WTC11 (cell line): ENCODE data around the gene SAP130. TPM values are rescaled to one million over a fixed set of nuclear protein-coding genes. Genes with fewer than 3 reads are reported as not detected.

Experiments
- ATAC-seq: fragments of 200-7000 bp; cut with Tn5 transposase; 2 replicates; pipeline ENCODE4 v1.10.0; 2021; ENCODE audit warnings: mild to moderate bottlenecking, moderate library complexity
- CTCF ChIA-PET: fragments of 300-600 bp; sonication (Branson Sonifier 250); formaldehyde crosslinking; loops from one replicate; lab custom pipeline; 2021; ENCODE audit warnings: antibody characterized with exemption; lab: Charles Lee
- POLR2A ChIA-PET: fragments of 350-600 bp; sonication (Branson Sonifier 250); formaldehyde crosslinking; loops from one replicate; lab custom pipeline; 2021; ENCODE audit warnings: antibody characterized with exemption; lab: Charles Lee
- DNase-seq: peaks from one replicate; pipeline ENCODE4 v3.0.0; 2021; ENCODE audit warnings: low spot score
- H3K27ac Mint-ChIP-seq: 2 replicates; pipeline ENCODE4 v1.8.0; 2021; ENCODE audit warnings: mixed read lengths
- H3K27me3 Mint-ChIP-seq: 2 replicates; pipeline ENCODE4 v1.8.0; 2021; ENCODE audit warnings: low read depth, mild to moderate bottlenecking, moderate library complexity, mixed read lengths
- H3K36me3 Mint-ChIP-seq: 2 replicates; pipeline ENCODE4 v1.8.0; 2021; ENCODE audit warnings: mixed read lengths
- H3K4me1 Mint-ChIP-seq: 2 replicates; pipeline ENCODE4 v1.8.0; 2022; ENCODE audit warnings: mixed read lengths
- H3K4me3 Mint-ChIP-seq: 2 replicates; pipeline ENCODE4 v1.8.0; 2021; ENCODE audit warnings: mild to moderate bottlenecking, moderate library complexity, mixed read lengths
- H3K9me3 Mint-ChIP-seq: 2 replicates; pipeline ENCODE4 v1.8.0; 2021; ENCODE audit warnings: mixed read lengths
- CBFB ChIP-seq: sonication (generic); formaldehyde crosslinking; IDR thresholded peaks from 2 replicates; pipeline ENCODE4 v1.8.1; 2022; ENCODE audit warnings: mild to moderate bottlenecking, low read depth, missing genetic modification reagents
- CREB1 ChIP-seq: sonication (generic); formaldehyde crosslinking; IDR thresholded peaks from 2 replicates; pipeline ENCODE4 v1.8.0; 2023; ENCODE audit warnings: mild to moderate bottlenecking, missing genetic modification reagents
- FOXK1 ChIP-seq: sonication (generic); formaldehyde crosslinking; IDR thresholded peaks from 2 replicates; pipeline ENCODE4 v1.8.0; 2022; ENCODE audit warnings: mild to moderate bottlenecking, moderate library complexity, missing genetic modification reagents
- GTF2I ChIP-seq: fragments of 250-450 bp; sonication (Bioruptor Pico); conservative IDR thresholded peaks from 2 replicates; pipeline ENCODE4 v1.4.0; 2021; ENCODE audit warnings: mild to moderate bottlenecking
- HMGA2 ChIP-seq: fragments of 250-450 bp; sonication (Bioruptor Pico); IDR thresholded peaks from 2 replicates; pipeline ENCODE4 v1.4.0; 2021; ENCODE audit warnings: mild to moderate bottlenecking, moderate library complexity
- KAT7 ChIP-seq: sonication (generic); formaldehyde crosslinking; IDR thresholded peaks from 2 replicates; pipeline ENCODE4 v1.8.1; 2023; ENCODE audit warnings: missing genetic modification reagents, mild to moderate bottlenecking, borderline replicate concordance
- NFYB ChIP-seq: sonication (generic); formaldehyde crosslinking; conservative IDR thresholded peaks from 2 replicates; pipeline ENCODE4 v1.8.0; 2022; ENCODE audit warnings: low read depth, missing genetic modification reagents
- SMAD3 ChIP-seq: sonication (generic); formaldehyde crosslinking; IDR thresholded peaks from 2 replicates; pipeline ENCODE4 v1.8.0; 2022; ENCODE audit warnings: missing genetic modification reagents, mild to moderate bottlenecking, borderline replicate concordance
- TCF7 ChIP-seq: sonication (generic); formaldehyde crosslinking; IDR thresholded peaks from 2 replicates; pipeline ENCODE4 v1.8.0; 2022; ENCODE audit warnings: mild to moderate bottlenecking, low read depth, missing genetic modification reagents, moderate library complexity
- TEAD1 ChIP-seq: sonication (generic); formaldehyde crosslinking; IDR thresholded peaks from 2 replicates; pipeline ENCODE4 v1.8.0; 2022; ENCODE audit warnings: mild to moderate bottlenecking, missing genetic modification reagents
- TP53 ChIP-seq: sonication (generic); formaldehyde crosslinking; IDR thresholded peaks from 2 replicates; pipeline ENCODE4 v1.8.1; 2023; ENCODE audit warnings: mild to moderate bottlenecking, missing genetic modification reagents
- total RNA-seq: library from RNA; stranded (reverse); gene quantifications from 3 replicates; pipeline ENCODE4 v1.2.3, GENCODE V29; 2021
- TF ChIP-seq, protein P1 (sequence below): fragments of 250-450 bp; sonication (Bioruptor Pico); IDR thresholded peaks from 2 replicates; pipeline ENCODE4 v1.8.0; 2021; ENCODE audit warnings: mild to moderate bottlenecking
- TF ChIP-seq, protein P2 (sequence below): sonication (generic); formaldehyde crosslinking; IDR thresholded peaks from 2 replicates; pipeline ENCODE4 v1.8.0; 2022; ENCODE audit warnings: missing genetic modification reagents
- TF ChIP-seq, protein P3 (sequence below): sonication (generic); formaldehyde crosslinking; IDR thresholded peaks from 2 replicates; pipeline ENCODE4 v1.8.0; 2022; ENCODE audit warnings: mild to moderate bottlenecking, missing genetic modification reagents
- TF ChIP-seq, protein P4 (sequence below): sonication (generic); formaldehyde crosslinking; IDR thresholded peaks from 2 replicates; pipeline ENCODE4 v1.8.1; 2023; ENCODE audit warnings: mild to moderate bottlenecking, missing genetic modification reagents, borderline replicate concordance
- TF ChIP-seq, protein P5 (sequence below): sonication (generic); formaldehyde crosslinking; IDR thresholded peaks from 2 replicates; pipeline ENCODE4 v1.8.1; 2023; ENCODE audit warnings: mild to moderate bottlenecking, missing genetic modification reagents
- TF ChIP-seq, protein P6 (sequence below): sonication (generic); formaldehyde crosslinking; IDR thresholded peaks from 2 replicates; pipeline ENCODE4 v1.8.1; 2023; ENCODE audit warnings: mild to moderate bottlenecking, missing genetic modification reagents, moderate library complexity
- TF ChIP-seq, protein P7 (sequence below): sonication (generic); formaldehyde crosslinking; IDR thresholded peaks from 2 replicates; pipeline ENCODE4 v1.8.0; 2023; ENCODE audit warnings: missing genetic modification reagents
- TF ChIP-seq, protein P8 (sequence below): sonication (generic); formaldehyde crosslinking; IDR thresholded peaks from 2 replicates; pipeline ENCODE4 v1.8.1; 2022; ENCODE audit warnings: low read depth, mild to moderate bottlenecking, moderate library complexity, missing genetic modification reagents, borderline replicate concordance

SAP130 gene
- total RNA-seq, 1 experiment from 2014 or later = 45.6 TPM

DNA sequence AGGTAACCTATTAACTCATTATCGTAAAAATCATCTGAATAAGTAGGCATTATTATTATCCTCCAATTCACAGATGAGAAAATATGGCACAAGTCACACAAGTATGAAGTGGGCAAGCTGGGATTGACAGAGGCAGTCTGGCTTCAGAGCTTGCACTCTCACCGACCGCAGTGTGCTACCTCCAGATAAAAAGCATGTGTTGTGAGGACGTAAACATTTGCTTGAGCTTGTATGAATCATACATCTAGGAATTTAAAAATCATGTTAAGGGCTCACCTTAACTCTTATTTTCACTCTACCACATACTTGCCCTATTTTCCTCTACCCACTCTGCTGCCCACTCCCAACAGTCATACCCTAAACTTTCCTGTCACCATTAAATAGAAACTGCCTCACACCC, 76.8 kb downstream of the SAP130 start:
- DNase-seq (no peak), ATAC-seq (no peak)
- H3K27me3 Mint-ChIP-seq = no peaks in the 10 kb centered on the region
- H3K27ac Mint-ChIP-seq = no peak overlapping the region
- peaks cover 46% of the 10 kb centered on the region for H3K36me3 Mint-ChIP-seq
- POLR2A ChIA-PET = no interaction called here
- CTCF ChIA-PET = no interaction called here
- no peak overlapping the region for H3K4me3 Mint-ChIP-seq
- no peaks in the 10 kb centered on the region for H3K4me1 Mint-ChIP-seq
- no peaks in the 10 kb centered on the region for H3K9me3 Mint-ChIP-seq
- TF ChIP-seq, protein P1, sequence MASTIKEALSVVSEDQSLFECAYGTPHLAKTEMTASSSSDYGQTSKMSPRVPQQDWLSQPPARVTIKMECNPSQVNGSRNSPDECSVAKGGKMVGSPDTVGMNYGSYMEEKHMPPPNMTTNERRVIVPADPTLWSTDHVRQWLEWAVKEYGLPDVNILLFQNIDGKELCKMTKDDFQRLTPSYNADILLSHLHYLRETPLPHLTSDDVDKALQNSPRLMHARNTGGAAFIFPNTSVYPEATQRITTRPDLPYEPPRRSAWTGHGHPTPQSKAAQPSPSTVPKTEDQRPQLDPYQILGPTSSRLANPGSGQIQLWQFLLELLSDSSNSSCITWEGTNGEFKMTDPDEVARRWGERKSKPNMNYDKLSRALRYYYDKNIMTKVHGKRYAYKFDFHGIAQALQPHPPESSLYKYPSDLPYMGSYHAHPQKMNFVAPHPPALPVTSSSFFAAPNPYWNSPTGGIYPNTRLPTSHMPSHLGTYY (CRISPR knock-in tag) = no peak
- no peak for TF ChIP-seq CREB1 (CRISPR knock-in tag)
- TF ChIP-seq, protein P2, sequence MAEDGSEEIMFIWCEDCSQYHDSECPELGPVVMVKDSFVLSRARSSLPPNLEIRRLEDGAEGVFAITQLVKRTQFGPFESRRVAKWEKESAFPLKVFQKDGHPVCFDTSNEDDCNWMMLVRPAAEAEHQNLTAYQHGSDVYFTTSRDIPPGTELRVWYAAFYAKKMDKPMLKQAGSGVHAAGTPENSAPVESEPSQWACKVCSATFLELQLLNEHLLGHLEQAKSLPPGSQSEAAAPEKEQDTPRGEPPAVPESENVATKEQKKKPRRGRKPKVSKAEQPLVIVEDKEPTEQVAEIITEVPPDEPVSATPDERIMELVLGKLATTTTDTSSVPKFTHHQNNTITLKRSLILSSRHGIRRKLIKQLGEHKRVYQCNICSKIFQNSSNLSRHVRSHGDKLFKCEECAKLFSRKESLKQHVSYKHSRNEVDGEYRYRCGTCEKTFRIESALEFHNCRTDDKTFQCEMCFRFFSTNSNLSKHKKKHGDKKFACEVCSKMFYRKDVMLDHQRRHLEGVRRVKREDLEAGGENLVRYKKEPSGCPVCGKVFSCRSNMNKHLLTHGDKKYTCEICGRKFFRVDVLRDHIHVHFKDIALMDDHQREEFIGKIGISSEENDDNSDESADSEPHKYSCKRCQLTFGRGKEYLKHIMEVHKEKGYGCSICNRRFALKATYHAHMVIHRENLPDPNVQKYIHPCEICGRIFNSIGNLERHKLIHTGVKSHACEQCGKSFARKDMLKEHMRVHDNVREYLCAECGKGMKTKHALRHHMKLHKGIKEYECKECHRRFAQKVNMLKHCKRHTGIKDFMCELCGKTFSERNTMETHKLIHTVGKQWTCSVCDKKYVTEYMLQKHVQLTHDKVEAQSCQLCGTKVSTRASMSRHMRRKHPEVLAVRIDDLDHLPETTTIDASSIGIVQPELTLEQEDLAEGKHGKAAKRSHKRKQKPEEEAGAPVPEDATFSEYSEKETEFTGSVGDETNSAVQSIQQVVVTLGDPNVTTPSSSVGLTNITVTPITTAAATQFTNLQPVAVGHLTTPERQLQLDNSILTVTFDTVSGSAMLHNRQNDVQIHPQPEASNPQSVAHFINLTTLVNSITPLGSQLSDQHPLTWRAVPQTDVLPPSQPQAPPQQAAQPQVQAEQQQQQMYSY = no peak
- no peak for TF ChIP-seq HMGA2
- TF ChIP-seq, protein P3, sequence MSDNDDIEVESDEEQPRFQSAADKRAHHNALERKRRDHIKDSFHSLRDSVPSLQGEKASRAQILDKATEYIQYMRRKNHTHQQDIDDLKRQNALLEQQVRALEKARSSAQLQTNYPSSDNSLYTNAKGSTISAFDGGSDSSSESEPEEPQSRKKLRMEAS = no peak
- TF ChIP-seq, protein P4, sequence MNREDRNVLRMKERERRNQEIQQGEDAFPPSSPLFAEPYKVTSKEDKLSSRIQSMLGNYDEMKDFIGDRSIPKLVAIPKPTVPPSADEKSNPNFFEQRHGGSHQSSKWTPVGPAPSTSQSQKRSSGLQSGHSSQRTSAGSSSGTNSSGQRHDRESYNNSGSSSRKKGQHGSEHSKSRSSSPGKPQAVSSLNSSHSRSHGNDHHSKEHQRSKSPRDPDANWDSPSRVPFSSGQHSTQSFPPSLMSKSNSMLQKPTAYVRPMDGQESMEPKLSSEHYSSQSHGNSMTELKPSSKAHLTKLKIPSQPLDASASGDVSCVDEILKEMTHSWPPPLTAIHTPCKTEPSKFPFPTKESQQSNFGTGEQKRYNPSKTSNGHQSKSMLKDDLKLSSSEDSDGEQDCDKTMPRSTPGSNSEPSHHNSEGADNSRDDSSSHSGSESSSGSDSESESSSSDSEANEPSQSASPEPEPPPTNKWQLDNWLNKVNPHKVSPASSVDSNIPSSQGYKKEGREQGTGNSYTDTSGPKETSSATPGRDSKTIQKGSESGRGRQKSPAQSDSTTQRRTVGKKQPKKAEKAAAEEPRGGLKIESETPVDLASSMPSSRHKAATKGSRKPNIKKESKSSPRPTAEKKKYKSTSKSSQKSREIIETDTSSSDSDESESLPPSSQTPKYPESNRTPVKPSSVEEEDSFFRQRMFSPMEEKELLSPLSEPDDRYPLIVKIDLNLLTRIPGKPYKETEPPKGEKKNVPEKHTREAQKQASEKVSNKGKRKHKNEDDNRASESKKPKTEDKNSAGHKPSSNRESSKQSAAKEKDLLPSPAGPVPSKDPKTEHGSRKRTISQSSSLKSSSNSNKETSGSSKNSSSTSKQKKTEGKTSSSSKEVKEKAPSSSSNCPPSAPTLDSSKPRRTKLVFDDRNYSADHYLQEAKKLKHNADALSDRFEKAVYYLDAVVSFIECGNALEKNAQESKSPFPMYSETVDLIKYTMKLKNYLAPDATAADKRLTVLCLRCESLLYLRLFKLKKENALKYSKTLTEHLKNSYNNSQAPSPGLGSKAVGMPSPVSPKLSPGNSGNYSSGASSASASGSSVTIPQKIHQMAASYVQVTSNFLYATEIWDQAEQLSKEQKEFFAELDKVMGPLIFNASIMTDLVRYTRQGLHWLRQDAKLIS (CRISPR knock-in tag) = no peak
- TF ChIP-seq, protein P5, sequence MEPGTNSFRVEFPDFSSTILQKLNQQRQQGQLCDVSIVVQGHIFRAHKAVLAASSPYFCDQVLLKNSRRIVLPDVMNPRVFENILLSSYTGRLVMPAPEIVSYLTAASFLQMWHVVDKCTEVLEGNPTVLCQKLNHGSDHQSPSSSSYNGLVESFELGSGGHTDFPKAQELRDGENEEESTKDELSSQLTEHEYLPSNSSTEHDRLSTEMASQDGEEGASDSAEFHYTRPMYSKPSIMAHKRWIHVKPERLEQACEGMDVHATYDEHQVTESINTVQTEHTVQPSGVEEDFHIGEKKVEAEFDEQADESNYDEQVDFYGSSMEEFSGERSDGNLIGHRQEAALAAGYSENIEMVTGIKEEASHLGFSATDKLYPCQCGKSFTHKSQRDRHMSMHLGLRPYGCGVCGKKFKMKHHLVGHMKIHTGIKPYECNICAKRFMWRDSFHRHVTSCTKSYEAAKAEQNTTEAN (CRISPR knock-in tag) = no peak
- no peak for TF ChIP-seq FOXK1 (CRISPR knock-in tag)
- no peak for TF ChIP-seq TEAD1 (CRISPR knock-in tag)
- TF ChIP-seq SMAD3 (CRISPR knock-in tag) = no peak
- TF ChIP-seq TCF7 (CRISPR knock-in tag) = no peak
- TF ChIP-seq, protein P6, sequence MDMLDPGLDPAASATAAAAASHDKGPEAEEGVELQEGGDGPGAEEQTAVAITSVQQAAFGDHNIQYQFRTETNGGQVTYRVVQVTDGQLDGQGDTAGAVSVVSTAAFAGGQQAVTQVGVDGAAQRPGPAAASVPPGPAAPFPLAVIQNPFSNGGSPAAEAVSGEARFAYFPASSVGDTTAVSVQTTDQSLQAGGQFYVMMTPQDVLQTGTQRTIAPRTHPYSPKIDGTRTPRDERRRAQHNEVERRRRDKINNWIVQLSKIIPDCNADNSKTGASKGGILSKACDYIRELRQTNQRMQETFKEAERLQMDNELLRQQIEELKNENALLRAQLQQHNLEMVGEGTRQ = no peak
- TF ChIP-seq GTF2I (CRISPR knock-in tag) = no peak
- TF ChIP-seq NFYB (CRISPR knock-in tag) = no peak
- TF ChIP-seq, protein P7, sequence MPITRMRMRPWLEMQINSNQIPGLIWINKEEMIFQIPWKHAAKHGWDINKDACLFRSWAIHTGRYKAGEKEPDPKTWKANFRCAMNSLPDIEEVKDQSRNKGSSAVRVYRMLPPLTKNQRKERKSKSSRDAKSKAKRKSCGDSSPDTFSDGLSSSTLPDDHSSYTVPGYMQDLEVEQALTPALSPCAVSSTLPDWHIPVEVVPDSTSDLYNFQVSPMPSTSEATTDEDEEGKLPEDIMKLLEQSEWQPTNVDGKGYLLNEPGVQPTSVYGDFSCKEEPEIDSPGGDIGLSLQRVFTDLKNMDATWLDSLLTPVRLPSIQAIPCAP (CRISPR knock-in tag) = no peak
- no peak for TF ChIP-seq KAT7 (CRISPR knock-in tag)
- TF ChIP-seq, protein P8, sequence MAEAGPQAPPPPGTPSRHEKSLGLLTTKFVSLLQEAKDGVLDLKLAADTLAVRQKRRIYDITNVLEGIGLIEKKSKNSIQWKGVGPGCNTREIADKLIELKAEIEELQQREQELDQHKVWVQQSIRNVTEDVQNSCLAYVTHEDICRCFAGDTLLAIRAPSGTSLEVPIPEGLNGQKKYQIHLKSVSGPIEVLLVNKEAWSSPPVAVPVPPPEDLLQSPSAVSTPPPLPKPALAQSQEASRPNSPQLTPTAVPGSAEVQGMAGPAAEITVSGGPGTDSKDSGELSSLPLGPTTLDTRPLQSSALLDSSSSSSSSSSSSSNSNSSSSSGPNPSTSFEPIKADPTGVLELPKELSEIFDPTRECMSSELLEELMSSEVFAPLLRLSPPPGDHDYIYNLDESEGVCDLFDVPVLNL = no peak
- no peak for TF ChIP-seq TP53 (CRISPR knock-in tag)
- TF ChIP-seq CBFB = no peak
